Uterus (tissue), 4 donors: ENCODE measurements around the gene NAB2. TPM values are rescaled to one million over a fixed set of nuclear protein-coding genes. Genes with fewer than 3 reads are reported as not detected.

Experiments used
- DNase-seq, 2 donors: peaks; one replicate each; pipeline ENCODE4 v3.0.0-alpha.2; 2019 to 2020
- H3K27ac ChIP-seq, 2 donors: fragments of 200-600 bp; sonication (generic); 1 replicate in 1 of 2; 2 replicates in 1 of 2; pipeline ENCODE4 v1.5.1; 2016 to 2018
- H3K27me3 ChIP-seq, 2 donors: fragments of 200-600 bp; sonication (generic); one replicate each; pipeline ENCODE4 v1.5.1; 2018 to 2019; ENCODE audit warnings: control low read depth in 1 of 2
- H3K36me3 ChIP-seq, 2 donors: fragments of 200-600 bp; sonication (generic); one replicate each; pipeline ENCODE4 v1.5.1; 2019; ENCODE audit warnings: control low read depth in 1 of 2
- H3K4me1 ChIP-seq, 2 donors: fragments of 200-600 bp; sonication (generic); one replicate each; pipeline ENCODE4 v1.5.1; 2018 to 2019; ENCODE audit warnings: control low read depth in 1 of 2
- H3K4me3 ChIP-seq, 2 donors: fragments of 200-600 bp; sonication (generic); 1 replicate in 1 of 2; 2 replicates in 1 of 2; pipeline ENCODE4 v1.5.1; 2018 to 2019; ENCODE audit warnings: mild to moderate bottlenecking in 1 of 2
- H3K9me3 ChIP-seq, 2 donors: fragments of 200-600 bp; sonication (generic); one replicate each; pipeline ENCODE4 v1.5.1; 2019; ENCODE audit warnings: control low read depth in 1 of 2
- POLR2A ChIP-seq, 2 donors: fragments of 450-650 bp; IDR thresholded peaks; one replicate each; pipeline ENCODE4 v1.6.1; 2016; ENCODE audit warnings: antibody characterized with exemption in 2 of 2, mild to moderate bottlenecking in 1 of 2, moderate library complexity in 1 of 2
- intact Hi-C: fragments of 100-400 bp; cut with DNase I; formaldehyde crosslinking; loops from one replicate; pipeline ENCODE4 v1.15.1; 2023; ENCODE audit warnings: low total_unique reads
- total RNA-seq, 4 donors: library from RNA; depleted of rRNA in 3 of 4; stranded (reverse); fragments of >200 nt in 3 of 4; gene quantifications; one replicate each; pipeline versions ENCODE4 v1.1.0 to v1.2.4, GENCODE V29; 2014 to 2023
- TF ChIP-seq, protein P1 (sequence below), 4 experiments: fragments of 200-600 bp in 2 of 4; fragments of 450-650 bp in 2 of 4; sonication (generic) in 2 of 4; IDR thresholded peaks; one replicate each; pipeline ENCODE4 v1.5.1; 2016 to 2019; ENCODE audit warnings: antibody characterized with exemption in 4 of 4, mild to moderate bottlenecking in 2 of 4, moderate library complexity in 1 of 4
- donor health status: DM: yes; HTN: yes; CAD: no.

NAB2 gene
- total RNA-seq, 4 donors from 2014 or later: 9.1 to 85.8 (median 33.9) TPM

DNA sequence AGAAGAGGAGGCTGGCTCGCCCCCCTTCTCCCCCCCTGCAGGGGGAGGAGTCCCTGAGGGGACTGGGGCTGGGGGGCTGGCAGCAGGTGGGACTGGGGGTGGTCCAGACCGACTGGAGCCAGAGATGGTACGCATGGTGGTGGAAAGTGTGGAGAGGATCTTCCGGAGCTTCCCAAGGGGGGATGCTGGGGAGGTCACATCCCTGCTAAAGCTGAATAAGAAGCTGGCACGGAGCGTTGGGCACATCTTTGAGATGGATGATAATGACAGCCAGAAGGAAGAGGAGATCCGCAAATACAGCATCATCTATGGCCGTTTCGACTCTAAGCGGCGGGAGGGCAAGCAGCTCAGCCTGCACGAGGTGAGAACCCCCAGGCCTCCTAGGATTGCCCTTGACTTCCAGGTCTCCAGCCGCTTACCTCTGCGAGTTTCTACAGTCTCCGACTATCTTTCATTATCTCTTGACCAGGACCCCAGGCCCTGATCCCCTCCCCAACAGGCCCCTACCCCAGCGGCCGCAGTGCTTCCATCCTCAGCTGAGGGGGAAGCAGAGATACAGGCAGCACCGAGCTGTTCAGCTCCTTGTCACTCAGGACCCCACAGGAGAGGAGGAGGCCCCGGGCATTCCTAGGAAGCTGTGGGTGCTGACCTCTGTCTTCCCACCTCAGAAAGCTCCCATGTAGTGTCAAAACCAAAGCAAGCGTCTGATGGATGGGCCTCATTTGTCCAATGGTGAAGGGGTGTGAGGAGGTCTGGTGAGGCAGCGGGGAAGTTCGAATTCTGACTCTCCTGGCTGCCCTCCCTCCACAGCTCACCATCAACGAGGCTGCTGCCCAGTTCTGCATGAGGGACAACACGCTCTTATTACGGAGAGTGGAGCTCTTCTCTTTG, 3.0 kb downstream of the NAB2 start:
- Histone ChIP-seq H3K27ac (peak overlapping the region; percentile 96 to 99), H3K36me3 (no peaks in the 10 kb centered on the region), H3K4me1 (peaks cover 22 to 35% of the 10 kb centered on the region in 2 donors), H3K27me3 (no peaks in the 10 kb centered on the region), H3K4me3 (peak overlapping the region in 1 of 2 donors; percentile 89), H3K9me3 (no peaks in the 10 kb centered on the region)
- intact Hi-C loops: no loop called here
- TF ChIP-seq POLR2A (IDR thresholded peaks at IDR 0.05): no peak
- TF ChIP-seq, protein P1, sequence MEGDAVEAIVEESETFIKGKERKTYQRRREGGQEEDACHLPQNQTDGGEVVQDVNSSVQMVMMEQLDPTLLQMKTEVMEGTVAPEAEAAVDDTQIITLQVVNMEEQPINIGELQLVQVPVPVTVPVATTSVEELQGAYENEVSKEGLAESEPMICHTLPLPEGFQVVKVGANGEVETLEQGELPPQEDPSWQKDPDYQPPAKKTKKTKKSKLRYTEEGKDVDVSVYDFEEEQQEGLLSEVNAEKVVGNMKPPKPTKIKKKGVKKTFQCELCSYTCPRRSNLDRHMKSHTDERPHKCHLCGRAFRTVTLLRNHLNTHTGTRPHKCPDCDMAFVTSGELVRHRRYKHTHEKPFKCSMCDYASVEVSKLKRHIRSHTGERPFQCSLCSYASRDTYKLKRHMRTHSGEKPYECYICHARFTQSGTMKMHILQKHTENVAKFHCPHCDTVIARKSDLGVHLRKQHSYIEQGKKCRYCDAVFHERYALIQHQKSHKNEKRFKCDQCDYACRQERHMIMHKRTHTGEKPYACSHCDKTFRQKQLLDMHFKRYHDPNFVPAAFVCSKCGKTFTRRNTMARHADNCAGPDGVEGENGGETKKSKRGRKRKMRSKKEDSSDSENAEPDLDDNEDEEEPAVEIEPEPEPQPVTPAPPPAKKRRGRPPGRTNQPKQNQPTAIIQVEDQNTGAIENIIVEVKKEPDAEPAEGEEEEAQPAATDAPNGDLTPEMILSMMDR (IDR thresholded peaks at IDR 0.05): no peak
- no peak for DNase-seq

DNA sequence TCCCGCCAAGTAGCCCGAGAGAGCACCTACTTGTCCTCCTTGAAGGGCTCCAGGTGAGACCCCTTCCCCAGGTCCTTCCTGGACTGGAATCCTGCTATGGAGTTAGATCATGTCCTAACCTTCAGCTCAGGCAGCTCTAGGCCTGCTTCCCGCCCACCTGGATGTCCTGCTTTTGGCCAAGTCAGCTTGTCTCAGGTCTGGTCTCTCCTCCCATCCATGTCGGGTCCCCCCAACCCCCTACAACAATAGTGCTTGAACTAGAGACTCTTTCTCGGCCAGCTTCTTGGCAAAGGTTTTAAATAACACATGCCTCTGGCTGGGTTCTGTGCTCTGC, 3.6 kb downstream of the NAB2 start:
- intact Hi-C loops: no loop called here
- no peak overlapping the region for H3K4me3 ChIP-seq
- H3K9me3 ChIP-seq: no peaks in the 10 kb centered on the region
- H3K4me1 ChIP-seq: peaks cover 22 to 35% of the 10 kb centered on the region in 2 donors
- DNase-seq: no peak
- H3K27ac ChIP-seq: peak overlapping the region; percentile 96 to 99
- no peaks in the 10 kb centered on the region for H3K36me3 ChIP-seq
- no peaks in the 10 kb centered on the region for H3K27me3 ChIP-seq
- TF ChIP-seq, protein P1 (IDR thresholded peaks at IDR 0.05): no peak
- TF ChIP-seq POLR2A (IDR thresholded peaks at IDR 0.05): no peak

DNA sequence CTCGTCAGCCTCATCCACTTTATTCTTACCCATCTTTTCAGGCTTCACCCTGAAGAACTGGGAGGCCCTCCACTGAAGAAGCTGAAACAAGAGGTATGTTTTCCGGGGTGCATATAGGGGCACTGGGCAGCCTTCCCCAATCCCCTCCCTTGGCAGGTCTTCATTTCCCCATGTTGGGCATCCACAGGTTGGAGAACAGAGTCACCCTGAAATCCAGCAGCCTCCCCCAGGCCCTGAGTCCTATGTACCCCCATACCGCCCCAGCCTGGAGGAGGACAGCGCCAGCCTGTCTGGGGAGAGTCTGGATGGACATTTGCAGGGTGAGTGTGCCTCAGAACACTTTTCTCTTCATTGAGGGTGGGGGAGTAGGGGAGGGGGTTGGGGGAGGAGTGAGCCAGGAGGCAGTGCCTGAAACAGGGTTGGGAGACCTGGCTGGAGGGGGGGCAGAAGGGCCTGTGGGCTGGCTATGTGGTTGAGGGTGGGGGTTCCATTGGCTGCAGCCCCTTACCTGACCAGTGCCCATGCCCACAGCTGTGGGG, 4.0 kb downstream of the NAB2 start:
- TF ChIP-seq POLR2A (IDR thresholded peaks at IDR 0.05): no peak
- TF ChIP-seq, protein P1 (IDR thresholded peaks at IDR 0.05): no peak
- intact Hi-C loops: no loop called here
- H3K4me1 ChIP-seq: peaks cover 22 to 35% of the 10 kb centered on the region in 2 donors
- no peaks in the 10 kb centered on the region for H3K36me3 ChIP-seq
- peak overlapping the region; percentile 96 to 99 for H3K27ac ChIP-seq
- no peak for DNase-seq
- H3K4me3 ChIP-seq: no peak overlapping the region
- no peaks in the 10 kb centered on the region for H3K27me3 ChIP-seq
- no peaks in the 10 kb centered on the region for H3K9me3 ChIP-seq

DNA sequence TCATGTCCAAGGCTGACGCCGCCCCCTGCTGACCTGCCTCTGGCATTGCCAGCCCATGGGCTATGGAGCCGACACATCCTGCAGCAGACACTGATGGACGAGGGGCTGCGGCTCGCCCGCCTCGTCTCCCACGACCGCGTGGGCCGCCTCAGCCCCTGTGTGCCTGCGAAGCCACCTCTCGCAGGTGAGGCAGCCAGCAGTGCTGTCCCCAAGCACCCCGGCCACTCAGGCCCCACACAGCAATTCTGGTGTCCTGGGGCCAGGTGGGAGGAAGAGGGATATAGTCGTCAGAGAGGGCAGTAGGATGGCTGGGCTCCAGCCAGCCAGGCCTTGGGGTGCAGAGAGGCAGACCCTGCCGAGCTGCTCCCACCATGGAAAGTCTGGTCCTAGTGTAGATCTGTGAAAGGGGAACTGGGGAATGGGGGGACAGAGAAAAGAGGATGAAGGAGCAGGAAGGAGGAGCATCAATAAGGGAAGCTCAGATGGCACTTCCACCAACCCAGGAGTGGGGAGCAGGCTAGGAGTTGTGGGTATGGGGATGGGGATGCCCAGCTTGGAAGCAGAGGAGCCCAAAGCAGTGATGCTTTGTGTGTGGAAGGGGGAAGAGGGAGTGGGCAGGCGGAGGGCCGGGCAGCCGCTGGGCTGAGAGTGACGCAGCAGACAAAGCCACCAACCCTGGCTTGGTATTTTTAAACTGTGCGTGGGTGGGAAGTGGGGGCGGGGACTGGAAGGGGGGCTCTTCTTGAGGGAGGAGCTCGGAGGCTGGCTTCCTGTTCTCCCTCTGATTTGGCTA, 4.7 kb downstream of the NAB2 start:
- Histone ChIP-seq H3K36me3 (no peaks in the 10 kb centered on the region), H3K27me3 (no peaks in the 10 kb centered on the region), H3K4me3 (no peak overlapping the region), H3K9me3 (no peaks in the 10 kb centered on the region), H3K27ac (peak overlapping the region; percentile 96 to 99), H3K4me1 (peaks cover 22 to 35% of the 10 kb centered on the region in 2 donors)
- TF ChIP-seq, protein P1 (IDR thresholded peaks at IDR 0.05): peak; percentile 13 to 47 (median 32)
- peak; percentile 16 to 29 for TF ChIP-seq POLR2A (IDR thresholded peaks at IDR 0.05)
- DNase-seq: peak; percentile 92 to 94
- intact Hi-C loops: no loop called here
